H4 (cell line): ENCODE results near the gene OR4D2. TPM values are rescaled to one million over a fixed set of nuclear protein-coding genes. Genes with fewer than 3 reads are reported as not detected.

Source experiments
- DNase-seq: peaks from one replicate; pipeline ENCODE4 v3.0.0-alpha.2; 2015; ENCODE audit warnings: low spot score
- total RNA-seq: library from RNA; depleted of rRNA; stranded (reverse); fragments of >200 nt; shearing (Covaris generic); gene quantifications from 2 replicates; pipeline ENCODE4 v1.2.3, GENCODE V29; 2014; rRNA removed

OR4D2 gene
- total RNA-seq, 1 experiment from 2014 or later: not detected

DNA sequence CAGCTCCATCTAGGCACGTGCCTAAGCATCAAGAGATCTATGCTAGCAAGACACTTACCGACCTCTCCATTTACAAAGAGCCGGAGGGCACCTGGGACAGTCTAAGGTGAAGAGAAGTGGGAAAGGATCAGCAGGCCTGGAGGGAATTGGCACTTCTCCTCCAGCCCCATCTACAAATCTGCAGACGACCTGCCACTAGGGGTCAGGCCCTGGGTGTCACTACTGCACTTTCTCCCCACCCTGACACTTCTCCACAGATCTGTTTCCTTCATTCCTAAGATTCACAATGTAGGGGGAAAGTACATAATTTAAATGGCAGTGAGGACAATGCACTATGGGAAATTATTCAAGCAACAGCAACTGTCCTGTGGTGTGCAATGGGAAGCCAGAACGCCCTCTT, 44.1 kb downstream of the OR4D2 start:
- DNase-seq: no peak

GRCh38 chr17:58215685-58216084, 48.9 kb downstream of the OR4D2 start:
- no peak for DNase-seq

- no peak for DNase-seq
Observed at GRCh38 chr17:58217766-58218165, 51.0 kb downstream of the OR4D2 start.

GRCh38 chr17:58219007-58219788, 52.4 kb downstream of the OR4D2 start, which contains the start of gene MKS1:
Gene MKS1 (minus strand): TSS chr17:58219255. CDS start chr17:58219230, 25 bp downstream.
- DNase-seq: peak; percentile 95

DNA sequence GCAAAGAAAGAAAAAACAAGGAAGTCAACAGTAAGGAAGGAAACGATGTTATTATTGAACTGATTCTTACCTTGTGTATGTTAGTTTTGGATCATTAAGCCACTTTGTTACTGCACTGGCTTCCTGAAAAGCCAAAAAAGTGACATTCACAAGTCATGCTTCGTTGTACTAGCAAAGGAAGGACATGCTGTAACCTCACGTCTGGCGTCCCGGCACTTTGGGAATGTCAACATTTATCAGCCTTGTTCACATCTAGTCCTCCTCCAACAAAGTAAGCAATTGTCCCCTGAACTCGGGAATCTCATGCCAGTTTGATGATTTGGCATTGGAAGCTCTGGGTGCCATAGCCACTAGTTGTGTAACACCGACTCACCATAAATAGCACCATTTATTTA, 53.0 kb downstream of the OR4D2 start:
- no peak for DNase-seq

Other genes with a start within 250 kb of the OR4D2 start
- gene CUEDC1, start 211.6 kb upstream of the OR4D2 start, total RNA-seq: 7.4 and 8.1 TPM in 2 replicates
- 50.4 and 60.6 TPM in 2 replicates for gene VEZF1, start 178.7 kb upstream of the OR4D2 start, total RNA-seq
- gene SRSF1, start 159.7 kb upstream of the OR4D2 start, total RNA-seq: 432 and 491 TPM in 2 replicates
- gene DYNLL2, start 83.6 kb upstream of the OR4D2 start, total RNA-seq: 10.6 and 14.5 TPM in 2 replicates
- 0.02 TPM in 1 of 2 replicates, not detected in the other for gene OR4D1, start 18.6 kb upstream of the OR4D2 start, total RNA-seq
- 0.08 TPM in 1 of 2 replicates, not detected in the other for gene EPX, start 25.7 kb downstream of the OR4D2 start, total RNA-seq
- gene MKS1, start 52.3 kb downstream of the OR4D2 start, total RNA-seq: 16.8 and 18.1 TPM in 2 replicates
- not detected in 2 replicates for gene LPO, start 71.6 kb downstream of the OR4D2 start, total RNA-seq
- gene MPO, start 114.0 kb downstream of the OR4D2 start, total RNA-seq: not detected in 2 replicates
- gene TSPOAP1, start 161.8 kb downstream of the OR4D2 start, total RNA-seq: not detected in 2 replicates
- gene SUPT4H1, start 185.2 kb downstream of the OR4D2 start, total RNA-seq: 94.2 and 99.9 TPM in 2 replicates